Pancreas (tissue), 10 donors: ENCODE measurements around the gene KRTAP20-2. TPM values are rescaled to one million over a fixed set of nuclear protein-coding genes. Genes with fewer than 3 reads are reported as not detected.

Source experiments
- ATAC-seq, 4 donors: fragments of 200-7000 bp; cut with Tn5 transposase; one replicate each; pipeline versions ENCODE4 v1.8.0 to v1.9.1; 2020; ENCODE audit warnings: mild to moderate bottlenecking in 4 of 4, moderate library complexity in 4 of 4
- DNase-seq, 6 donors: peaks; one replicate each; pipeline ENCODE4 v3.0.0-alpha.2; 2020
- FAIRE-seq: peaks from 2 replicates; lab custom pipeline; 2012; peaks lifted over from hg19 to GRCh38; lab: Jason Lieb, UNC
- H3K27ac ChIP-seq, 4 donors: fragments of 200-600 bp; sonication (generic); 1 replicate in 3 of 4; 2 replicates in 1 of 4; pipeline versions ENCODE4 v1.5.0 to v1.8.0; 2020
- H3K27me3 ChIP-seq, 4 donors: fragments of 200-600 bp; one replicate each; pipeline ENCODE4 v1.8.0; 2021
- H3K36me3 ChIP-seq, 3 donors: fragments of 200-600 bp; sonication (generic) in 1 of 3; one replicate each; pipeline versions ENCODE4 v1.5.0 to v1.8.0; 2020 to 2021
- H3K4me1 ChIP-seq, 3 donors: fragments of 200-600 bp; one replicate each; pipeline ENCODE4 v1.8.0; 2021
- H3K4me3 ChIP-seq, 4 donors: fragments of 200-600 bp; sonication (generic) in 2 of 4; one replicate each; pipeline versions ENCODE4 v1.5.0 to v1.8.0; 2020 to 2021
- H3K9me3 ChIP-seq, 4 donors: fragments of 200-600 bp; one replicate each; pipeline ENCODE4 v1.8.0; 2021
- CTCF ChIP-seq, 4 donors: fragments of 200-600 bp; sonication (generic) in 3 of 4; IDR thresholded peaks; one replicate each; pipeline versions ENCODE4 v1.5.0 to v1.8.0; 2021; ENCODE audit warnings: antibody characterized with exemption in 4 of 4
- WGBS, 2 donors: extraction: QIAGEN DNeasy Blood & Tissue Kit; methylation state at CpG; one replicate each; pipeline ENCODE4 v1.1.7; 2013; 5-methylcytosine and 5-hydroxymethylcytosine counted together
- intact Hi-C, 3 donors: fragments of 100-400 bp; cut with DNase I; formaldehyde crosslinking; loops; one replicate each; pipeline versions ENCODE4 v1.11.1 to v1.14.2; 2022
- polyA plus RNA-seq, 2 donors: library from polyadenylated mRNA; stranded (reverse); fragments of 200-250 nt; gene quantifications; one replicate each; pipeline ENCODE4 v1.2.3, GENCODE V29; 2013
- total RNA-seq, 6 donors: library from RNA; stranded (reverse); fragmentation: NEBNext Ultra II Directional in 4 of 6; extraction: Animal tissue kit (Norgen Biotek cat#: 25700) in 4 of 6; gene quantifications; one replicate each; pipeline versions ENCODE4 v1.2.1 to v1.2.4, GENCODE V29; 2021 to 2023
- donor health status: healthy with polysubstance abuse.
- donor health status: DM: no; HTN: no; CAD: no; lungs with moderate emphysema.
- donor health status: DM: no; HTN: no; CAD: no.
- donor health status: control.
- donor health status: control.
- donor health status: Bipolar disorder and iron deficiency.
- donor health status: DM: yes; HTN: yes; CAD: no.
- donor health status: DM: no; HTN: no; CAD: no.
- donor health status: DM: no; HTN: no; CAD: no.
- donor health status: DM: yes; HTN: yes; CAD: no.

Gene KRTAP20-2
- total and polyA plus RNA-seq, 8 donors = not detected

- no peak overlapping the region for H3K4me3 ChIP-seq
- FAIRE-seq (no peak), DNase-seq (no peak), ATAC-seq (no peak)
- H3K9me3 ChIP-seq = no peaks in the 10 kb centered on the region
- no peak for TF ChIP-seq CTCF (IDR thresholded peaks at IDR 0.05)
- no peaks in the 10 kb centered on the region for H3K27me3 ChIP-seq
- no peak overlapping the region for H3K27ac ChIP-seq
- intact Hi-C loops = no loop called here
- no peaks in the 10 kb centered on the region for H3K4me1 ChIP-seq
- 86 to 91% methylated on average over 2 of the region's 2 CpGs for WGBS, 2 donors
- no peaks in the 10 kb centered on the region for H3K36me3 ChIP-seq
These were observed 29.0 kb upstream of the KRTAP20-2 start for GRCh38 chr21:30605968-30606367.

GRCh38 chr21:30612132-30612531 is 22.9 kb upstream of the KRTAP20-2 start:
- 70% methylated on average over 2 of the region's 2 CpGs for WGBS, 2 donors
- ATAC-seq (no peak), FAIRE-seq (no peak), DNase-seq (no peak)
- intact Hi-C loops = no loop called here
- Histone ChIP-seq H3K27ac (no peak overlapping the region), H3K36me3 (no peaks in the 10 kb centered on the region), H3K9me3 (no peaks in the 10 kb centered on the region), H3K4me3 (no peak overlapping the region), H3K27me3 (no peaks in the 10 kb centered on the region), H3K4me1 (no peaks in the 10 kb centered on the region)
- no peak for TF ChIP-seq CTCF (IDR thresholded peaks at IDR 0.05)

- TF ChIP-seq CTCF (IDR thresholded peaks at IDR 0.05) = no peak
- ATAC-seq (no peak), DNase-seq (no peak), FAIRE-seq (no peak)
- Histone ChIP-seq H3K27me3 (no peaks in the 10 kb centered on the region), H3K9me3 (no peaks in the 10 kb centered on the region), H3K4me1 (no peaks in the 10 kb centered on the region), H3K36me3 (no peaks in the 10 kb centered on the region), H3K27ac (no peak within 1 kb of the TSS), H3K4me3 (no peak within 1 kb of the TSS)
- intact Hi-C loops = no loop called here
- WGBS, 2 donors = 56 to 58% methylated on average over 2 of the region's 2 CpGs
These were observed 21.2 kb upstream of the KRTAP20-2 start, which contains the start of gene KRTAP6-1 for GRCh38 chr21:30613836-30614235. KRTAP6-1 (minus strand) TSS chr21:30613930; CDS start chr21:30613904, 26 bp downstream.

GRCh38 chr21:30615199-30615598 is 19.8 kb upstream of the KRTAP20-2 start:
- Histone ChIP-seq H3K27ac (no peak overlapping the region), H3K27me3 (no peaks in the 10 kb centered on the region), H3K9me3 (no peaks in the 10 kb centered on the region), H3K36me3 (no peaks in the 10 kb centered on the region), H3K4me1 (no peaks in the 10 kb centered on the region), H3K4me3 (no peak overlapping the region)
- ATAC-seq (no peak), FAIRE-seq (no peak), DNase-seq (no peak)
- TF ChIP-seq CTCF (IDR thresholded peaks at IDR 0.05) = no peak
- intact Hi-C loops = no loop called here

- H3K4me3 ChIP-seq = no peak within 1 kb of the TSS
- ATAC-seq = no peak
- DNase-seq = no peak
- H3K4me1 ChIP-seq = no peaks in the 10 kb centered on the region
- FAIRE-seq = no peak
- WGBS, 2 donors = 88 to 92% methylated on average over 2 of the region's 2 CpGs
- no peak within 1 kb of the TSS for H3K27ac ChIP-seq
- intact Hi-C loops = no loop called here
- no peaks in the 10 kb centered on the region for H3K27me3 ChIP-seq
- no peaks in the 10 kb centered on the region for H3K9me3 ChIP-seq
- H3K36me3 ChIP-seq = no peaks in the 10 kb centered on the region
- TF ChIP-seq CTCF (IDR thresholded peaks at IDR 0.05) = no peak
These were observed 18.9 kb upstream of the KRTAP20-2 start, which contains the start of gene KRTAP20-1 for GRCh38 chr21:30616125-30616524. KRTAP20-1 (plus strand) TSS chr21:30616425; CDS start chr21:30616455, 30 bp downstream.
